Fibroblast of skin of left quadriceps (primary cell): Measurements from ENCODE around the gene ARHGAP25.

Experiments
- DNase-seq, 2 experiments: peaks; one replicate each; pipeline ENCODE4 v3.0.0-alpha.2; 2013; ENCODE audit warnings: low read depth in 2 of 2

The ARHGAP25 gene

DNA sequence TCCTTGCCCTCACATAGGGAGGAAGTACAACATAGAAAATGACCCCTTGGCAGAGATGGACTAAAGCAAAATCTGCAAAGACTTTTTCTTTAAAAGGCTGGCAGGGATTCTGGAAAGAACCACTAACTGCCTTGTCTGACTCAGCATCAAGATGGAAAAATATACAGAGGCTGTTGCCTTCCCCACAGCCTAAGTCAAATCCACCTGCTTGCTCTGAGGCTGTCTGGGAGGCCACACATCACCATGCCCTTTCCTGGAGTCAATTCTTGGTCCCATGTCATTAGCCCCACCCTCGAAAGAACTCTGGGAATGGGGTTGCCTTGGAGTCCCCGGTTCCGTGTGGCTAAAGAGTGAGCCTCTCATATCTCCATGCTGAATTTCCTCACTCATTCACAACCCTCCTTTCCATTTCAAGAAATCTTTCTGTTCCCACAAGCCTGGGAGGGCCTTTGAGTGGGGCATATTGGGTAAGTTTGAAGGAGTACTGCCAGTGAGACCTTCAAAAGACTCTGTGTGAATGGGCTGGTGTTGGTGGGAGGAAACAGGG lies 97.1 kb downstream of the ARHGAP25 start:
- DNase-seq: no peak

DNA sequence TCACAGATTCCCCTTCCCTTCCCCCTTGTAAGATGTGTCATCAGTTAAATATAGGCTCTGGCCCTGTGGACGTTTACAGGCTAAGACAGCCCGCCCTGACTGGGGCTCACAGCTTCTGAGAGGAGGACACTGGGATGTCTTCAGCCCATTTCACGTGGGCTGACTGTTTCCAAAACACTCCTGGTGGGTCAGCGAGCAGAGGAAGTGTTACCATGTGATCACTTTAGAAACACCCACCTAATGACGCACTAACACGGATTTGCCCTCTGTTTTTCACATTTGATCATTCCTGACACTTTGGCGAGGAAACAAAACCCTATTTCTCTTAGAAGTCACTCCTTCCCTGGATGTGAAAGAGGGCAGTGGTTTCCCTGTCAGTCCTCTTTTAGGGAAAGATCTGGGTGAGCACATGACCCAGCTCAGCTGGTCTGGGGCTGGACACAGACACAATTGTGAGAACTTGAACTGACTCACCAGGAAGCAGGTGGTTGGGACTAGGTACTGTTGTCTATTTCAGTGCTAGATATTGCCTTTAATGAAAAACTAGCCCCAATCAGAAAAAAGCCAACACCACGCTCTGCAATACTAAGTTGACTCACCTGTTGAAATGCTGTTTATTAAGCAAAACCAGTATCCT lies 97.7 kb downstream of the ARHGAP25 start:
- no peak for DNase-seq

DNA sequence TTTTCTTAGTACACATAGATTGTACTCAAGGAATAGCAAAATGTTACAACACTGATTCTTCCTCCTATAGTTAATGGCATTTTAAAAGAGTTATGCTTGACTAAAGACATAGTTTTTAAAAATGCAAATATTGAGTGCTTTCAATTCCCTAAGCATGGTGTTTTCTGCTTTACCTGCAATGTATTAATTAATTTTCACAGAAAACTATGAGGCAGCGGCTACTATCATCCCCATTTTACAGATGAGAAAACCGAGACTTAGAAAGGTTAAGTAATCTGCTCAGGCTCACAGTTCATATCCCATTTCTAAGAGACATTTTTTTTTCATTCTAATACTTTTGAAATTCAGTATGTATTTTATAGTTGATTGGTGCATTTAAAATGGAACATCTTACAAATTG lies 98.6 kb downstream of the ARHGAP25 start:
- no peak for DNase-seq

DNA sequence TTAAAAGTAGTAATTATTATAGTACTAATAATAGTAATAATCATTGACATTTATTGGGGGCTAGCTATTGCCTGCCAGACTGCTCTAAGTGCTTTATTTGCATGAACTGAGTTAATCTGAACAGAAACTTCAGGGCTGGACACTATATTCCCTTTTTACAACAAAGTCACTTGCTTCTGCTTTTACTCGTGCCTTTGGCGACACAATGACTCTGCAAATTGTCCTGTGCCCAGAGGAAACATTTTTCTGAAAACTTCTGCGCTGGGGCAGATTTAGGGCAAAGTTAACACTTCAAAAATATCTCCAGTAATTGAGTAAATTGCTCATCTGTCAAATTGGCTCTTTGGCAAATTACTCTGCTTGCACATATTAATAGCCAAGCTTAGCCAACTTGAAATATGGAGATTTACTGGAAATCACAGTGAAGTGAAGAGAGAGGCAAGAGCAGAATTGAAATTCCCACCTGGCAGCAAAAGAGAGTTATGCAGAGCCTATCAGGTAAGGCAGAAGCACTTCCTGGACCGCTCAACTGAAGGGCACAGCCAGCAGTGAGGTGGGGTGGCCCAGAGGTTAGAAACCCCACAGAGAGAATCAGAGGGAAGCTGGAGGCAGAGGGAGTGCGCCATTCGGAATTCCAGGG lies 100.2 kb downstream of the ARHGAP25 start:
- DNase-seq: no peak

DNA sequence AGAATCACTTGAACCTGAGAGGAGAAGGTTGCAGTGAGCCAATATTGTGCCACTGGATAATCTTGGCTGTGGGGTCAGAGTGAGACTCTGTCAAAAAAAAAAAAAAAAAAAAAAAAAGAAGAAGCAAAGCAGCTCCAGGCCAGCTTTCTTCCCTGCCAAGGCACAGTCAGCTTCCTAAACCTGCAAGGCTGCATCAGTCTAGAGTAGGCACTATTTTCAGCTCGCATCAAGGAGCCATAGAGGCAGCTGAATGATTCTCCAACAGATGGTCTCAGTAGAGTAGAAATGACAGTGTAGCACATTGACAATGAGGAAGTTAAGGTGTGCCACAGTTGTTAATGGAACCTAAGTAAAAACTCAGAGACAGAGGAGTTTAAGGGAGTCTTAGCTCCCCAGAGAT lies 101.0 kb downstream of the ARHGAP25 start:
- DNase-seq: no peak

GRCh38 chr2:68837164-68837860 lies 102.7 kb downstream of the ARHGAP25 start:
- DNase-seq: no peak

- DNase-seq: no peak
These were observed 103.3 kb downstream of the ARHGAP25 start for GRCh38 chr2:68837861-68838341.

DNA sequence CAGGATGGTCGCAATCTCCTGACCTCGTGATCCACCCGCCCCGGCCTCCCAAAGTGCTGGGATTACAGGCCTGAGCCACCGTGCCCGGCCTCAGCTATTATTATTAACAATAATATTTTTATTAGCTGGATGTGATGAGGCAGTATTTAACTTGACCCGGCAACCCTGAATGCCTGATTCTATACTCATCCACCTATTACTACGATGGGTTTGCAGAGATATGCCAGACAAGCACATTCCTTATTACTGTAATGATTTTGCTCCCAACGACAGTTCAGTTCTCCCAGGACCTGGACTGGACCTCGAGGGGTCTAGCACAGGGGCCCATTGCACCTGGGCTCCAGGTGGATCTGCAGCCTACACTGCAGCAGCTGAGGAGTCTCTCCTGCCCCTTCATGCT lies 104.0 kb downstream of the ARHGAP25 start:
- DNase-seq: no peak

- no peak for DNase-seq
These were observed 104.7 kb downstream of the ARHGAP25 start for GRCh38 chr2:68839260-68839833.

DNA sequence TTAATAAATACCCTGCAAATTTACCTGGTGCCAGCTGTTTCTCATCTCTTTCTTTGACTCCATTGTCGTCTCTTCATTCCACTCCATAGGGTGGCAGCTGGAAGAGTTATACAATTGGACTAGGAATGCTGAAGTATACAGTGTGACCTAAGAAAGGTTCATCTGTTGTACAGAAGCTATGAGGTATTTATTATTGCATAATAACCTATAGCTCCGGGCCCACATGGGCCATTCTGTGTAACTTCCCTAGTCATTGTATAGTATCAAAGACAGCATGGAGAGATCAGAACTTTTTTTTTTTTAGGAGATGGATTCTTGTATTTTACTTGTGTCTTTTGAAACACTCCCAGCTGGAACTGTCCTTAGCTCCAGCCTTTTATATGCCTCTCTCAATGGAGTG lies 110.4 kb downstream of the ARHGAP25 start:
- no peak for DNase-seq

DNA sequence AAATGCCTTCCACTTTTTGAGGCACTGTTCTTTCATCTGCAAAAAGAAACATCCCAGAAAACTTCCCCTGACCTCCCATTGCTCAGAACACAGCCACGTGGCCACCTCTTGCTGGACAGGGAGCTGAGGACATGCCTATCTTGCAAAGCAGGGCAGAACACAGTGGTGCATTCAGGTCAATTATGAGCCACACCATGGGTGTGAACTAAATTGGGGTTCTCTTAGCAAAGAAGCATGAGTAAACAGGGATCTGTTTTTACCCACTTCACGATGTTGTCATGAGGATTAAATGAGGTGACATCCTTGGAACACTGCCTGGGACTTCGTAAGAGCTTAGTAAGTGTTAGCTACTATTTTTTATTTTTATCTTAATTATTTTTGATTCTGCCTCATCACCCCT lies 111.5 kb downstream of the ARHGAP25 start:
- no peak for DNase-seq

- no peak for DNase-seq
These were observed 113.1 kb downstream of the ARHGAP25 start for GRCh38 chr2:68847751-68848150.

DNA sequence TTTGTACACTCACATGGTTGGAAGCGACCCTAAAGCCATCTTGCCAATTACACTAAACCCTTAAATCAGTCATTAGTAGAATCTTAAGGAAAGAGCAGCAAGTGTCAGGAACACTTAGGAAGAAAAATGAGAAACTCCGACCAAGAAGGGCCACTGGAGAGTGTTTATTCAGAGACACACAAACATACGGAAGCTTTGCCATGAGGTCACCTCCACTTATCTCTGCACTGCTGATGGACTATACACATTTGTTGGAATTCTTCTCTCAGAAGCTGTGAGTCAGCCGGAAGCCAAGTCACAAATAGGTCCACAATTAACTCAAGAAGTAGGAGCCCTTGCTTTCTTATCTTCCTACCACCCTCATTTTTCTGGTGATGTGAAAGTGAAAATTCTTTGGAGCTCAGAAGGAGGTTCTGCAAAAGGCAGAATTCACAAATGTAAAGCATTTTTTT lies 115.0 kb downstream of the ARHGAP25 start:
- no peak for DNase-seq

DNA sequence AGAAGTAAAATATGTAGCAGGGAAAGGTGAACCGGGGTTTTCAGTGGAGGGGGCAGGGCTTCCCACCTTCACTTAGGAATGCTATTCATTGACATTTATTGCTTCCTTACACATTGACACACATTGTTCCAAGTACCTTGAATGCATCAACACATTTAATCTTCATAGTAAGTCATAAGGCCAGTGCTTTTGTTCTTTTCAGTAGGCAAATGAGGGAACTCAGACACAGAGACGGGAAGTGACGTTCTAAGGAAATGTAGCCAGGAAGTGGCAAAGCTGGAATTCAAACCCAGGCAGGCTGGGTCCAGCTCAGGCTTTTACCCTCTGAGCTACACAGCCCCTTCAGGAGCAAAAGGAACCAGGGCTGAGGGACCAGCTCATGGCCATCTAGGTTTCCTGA lies 115.9 kb downstream of the ARHGAP25 start:
- DNase-seq: no peak

- no peak for DNase-seq
These were observed 118.4 kb downstream of the ARHGAP25 start for GRCh38 chr2:68853035-68853434.

- no peak for DNase-seq
These were observed 119.3 kb downstream of the ARHGAP25 start for GRCh38 chr2:68853915-68854314.

GRCh38 chr2:68854476-68854875 lies 119.9 kb downstream of the ARHGAP25 start:
- DNase-seq: no peak

DNA sequence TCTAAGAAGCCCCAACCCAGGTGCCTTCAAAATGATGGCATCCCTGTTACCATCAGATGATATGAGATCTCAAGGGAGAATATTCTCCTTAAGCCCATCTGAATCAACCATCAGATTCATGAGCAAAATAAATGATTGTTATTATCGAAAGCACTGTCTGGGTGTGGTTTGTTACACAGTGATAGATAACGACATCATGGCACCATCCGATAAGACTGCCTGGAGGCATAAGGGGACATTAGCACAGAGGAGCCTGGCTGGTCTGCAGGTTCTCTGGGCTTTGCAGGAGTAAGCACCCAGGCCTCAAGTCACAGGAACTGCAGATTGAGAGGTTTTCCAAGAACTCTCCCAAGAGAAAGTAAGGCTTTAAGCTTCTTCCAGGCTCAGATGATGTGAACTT lies 120.9 kb downstream of the ARHGAP25 start:
- DNase-seq: no peak

DNA sequence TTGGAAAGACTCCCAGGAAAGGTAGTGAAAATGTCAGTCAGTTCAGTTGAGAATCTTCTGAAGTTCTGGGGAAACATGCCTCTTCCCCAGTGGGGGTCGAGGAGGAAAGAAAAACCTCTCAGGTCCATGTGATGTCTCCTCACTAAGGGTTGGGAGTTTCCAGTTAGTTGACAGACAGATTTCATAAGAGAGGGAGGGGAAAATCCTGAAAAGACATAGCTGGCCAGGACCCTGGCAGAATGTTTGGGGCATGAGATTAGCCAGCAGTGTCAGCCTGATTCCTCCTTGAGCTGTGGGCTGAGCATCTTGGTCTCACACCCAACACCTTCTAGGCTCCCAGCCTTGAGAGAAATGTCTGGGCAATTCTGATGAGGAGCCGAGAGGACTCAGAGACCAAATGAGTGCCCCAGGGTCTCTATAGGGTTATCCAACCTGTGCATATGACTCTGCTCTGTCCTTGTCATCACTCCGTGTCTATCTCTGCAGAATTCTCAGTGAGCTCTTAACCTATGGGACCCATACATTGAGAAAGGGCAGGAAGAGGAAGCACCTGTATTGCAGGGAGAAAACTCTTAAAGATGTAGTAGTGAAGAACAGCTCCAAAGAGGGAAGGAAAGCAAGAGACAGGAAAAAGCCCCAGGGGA lies 122.7 kb downstream of the ARHGAP25 start:
- DNase-seq: no peak

DNA sequence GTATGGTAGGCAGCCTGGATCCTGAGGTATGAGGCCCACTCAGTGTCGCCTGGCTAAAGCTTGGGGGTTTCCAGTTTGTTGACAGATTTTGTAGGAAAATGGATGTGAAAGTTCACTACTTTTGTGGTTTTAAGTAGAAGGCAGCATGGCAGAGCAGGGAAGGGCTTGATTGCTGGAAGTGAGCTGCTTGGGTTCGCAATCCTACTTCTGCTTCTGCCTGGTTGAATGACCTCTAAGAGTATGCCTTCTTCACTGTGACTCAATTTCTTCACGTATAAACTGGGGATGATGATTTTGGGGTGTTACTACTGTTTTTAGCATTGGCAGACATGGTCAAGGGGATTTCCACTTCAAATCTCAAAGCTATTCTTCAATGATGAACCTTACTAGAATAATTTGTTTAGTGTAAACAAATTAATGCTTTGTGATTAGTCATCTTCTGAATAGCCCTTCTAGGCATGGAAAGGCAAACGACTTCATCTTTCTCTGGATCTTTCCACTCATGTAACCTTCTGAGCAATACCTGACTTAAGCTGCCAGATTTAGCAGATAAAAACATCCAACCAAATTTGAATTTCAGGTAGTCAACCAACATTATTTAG lies 123.3 kb downstream of the ARHGAP25 start:
- no peak for DNase-seq

- no peak for DNase-seq
These were observed 125.5 kb downstream of the ARHGAP25 start for GRCh38 chr2:68860111-68860510.
